Measurements from ENCODE around the gene GNAI1. TPM values are rescaled to one million over a fixed set of nuclear protein-coding genes. Genes with fewer than 3 reads are reported as not detected.

Gene GNAI1
- total and polyA plus RNA-seq, 3 experiments from 2014 or later: 0.39 to 3.8 (median 0.42) TPM

DNA sequence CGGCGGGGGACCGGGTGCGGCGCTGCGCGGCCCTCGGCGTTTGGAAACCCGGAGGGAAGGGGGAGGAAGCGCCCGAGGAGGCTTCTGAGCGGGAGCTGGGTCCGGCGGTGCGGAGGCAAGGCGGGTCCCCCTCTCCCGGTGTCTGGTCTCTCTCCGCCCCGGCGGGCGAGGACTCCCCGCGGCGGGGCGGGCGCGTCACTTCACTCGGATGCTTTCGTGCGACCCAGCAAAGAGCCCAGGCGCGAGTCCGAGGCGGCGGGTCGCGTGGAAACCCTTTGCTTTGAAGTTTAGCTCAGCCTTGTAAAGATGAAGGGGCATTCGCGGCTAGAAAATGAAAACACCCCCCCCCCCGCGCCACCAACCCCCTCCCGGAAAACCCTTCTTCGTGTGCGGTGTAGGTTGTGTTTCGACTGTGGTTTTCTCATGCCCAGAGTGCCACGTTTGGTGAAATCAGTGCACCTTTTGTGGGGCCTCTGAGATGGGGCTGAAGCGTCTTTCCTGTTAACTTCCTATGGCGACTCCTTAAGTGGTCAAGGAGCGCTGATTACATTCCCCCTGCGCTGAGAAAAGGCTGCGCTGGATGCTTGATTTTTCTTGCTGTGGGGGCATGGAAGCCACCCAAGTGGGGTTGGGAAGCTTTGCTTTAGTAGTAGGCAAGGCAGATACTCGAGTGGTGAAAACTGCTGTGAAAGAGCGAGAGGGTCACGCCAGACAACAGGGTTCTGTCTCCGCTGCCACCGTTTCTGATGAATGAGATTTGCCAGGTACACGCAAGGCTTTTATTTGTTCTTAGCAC, 876 bp downstream of the GNAI1 start:
- DNase-seq: peak in 2 of 5 donors; percentile 29 to 49
- H3K27me3 Mint-ChIP-seq: peaks cover 14 to 32% of the 10 kb centered on the region in 2 donors
- peaks cover 5 to 10% (median 5%) of the 10 kb centered on the region in 3 donors for H3K4me1 Mint-ChIP-seq
- H3K9me3 Mint-ChIP-seq: peaks cover 7 to 19% (median 14%) of the 10 kb centered on the region in 5 donors
- no peak overlapping the region for H3K27ac Mint-ChIP-seq
- H3K9me3 ChIP-seq (ENCODE audit: low read length): no peaks in the 10 kb centered on the region
- H3K27me3 ChIP-seq (ENCODE audit: insufficient read depth, low read length, poor library complexity, severe bottlenecking): peaks cover 3% of the 10 kb centered on the region
- H3K4me3 ChIP-seq (ENCODE audit: low read length): no peak overlapping the region
- ChIA-PET CTCF (no interaction called here), POLR2A (no interaction called here)
- no peaks in the 10 kb centered on the region for H3K36me3 Mint-ChIP-seq
- H3K27ac ChIP-seq (ENCODE audit: low read depth, low read length): no peak overlapping the region
- no peaks in the 10 kb centered on the region for H3K4me1 ChIP-seq (ENCODE audit: insufficient read depth, low read length)
- no peaks in the 10 kb centered on the region for H3K36me3 ChIP-seq (ENCODE audit: insufficient read depth, low read length)
- peak overlapping the region in 5 of 7 donors; percentile 27 to 68 (median 41) for H3K4me3 Mint-ChIP-seq

DNA sequence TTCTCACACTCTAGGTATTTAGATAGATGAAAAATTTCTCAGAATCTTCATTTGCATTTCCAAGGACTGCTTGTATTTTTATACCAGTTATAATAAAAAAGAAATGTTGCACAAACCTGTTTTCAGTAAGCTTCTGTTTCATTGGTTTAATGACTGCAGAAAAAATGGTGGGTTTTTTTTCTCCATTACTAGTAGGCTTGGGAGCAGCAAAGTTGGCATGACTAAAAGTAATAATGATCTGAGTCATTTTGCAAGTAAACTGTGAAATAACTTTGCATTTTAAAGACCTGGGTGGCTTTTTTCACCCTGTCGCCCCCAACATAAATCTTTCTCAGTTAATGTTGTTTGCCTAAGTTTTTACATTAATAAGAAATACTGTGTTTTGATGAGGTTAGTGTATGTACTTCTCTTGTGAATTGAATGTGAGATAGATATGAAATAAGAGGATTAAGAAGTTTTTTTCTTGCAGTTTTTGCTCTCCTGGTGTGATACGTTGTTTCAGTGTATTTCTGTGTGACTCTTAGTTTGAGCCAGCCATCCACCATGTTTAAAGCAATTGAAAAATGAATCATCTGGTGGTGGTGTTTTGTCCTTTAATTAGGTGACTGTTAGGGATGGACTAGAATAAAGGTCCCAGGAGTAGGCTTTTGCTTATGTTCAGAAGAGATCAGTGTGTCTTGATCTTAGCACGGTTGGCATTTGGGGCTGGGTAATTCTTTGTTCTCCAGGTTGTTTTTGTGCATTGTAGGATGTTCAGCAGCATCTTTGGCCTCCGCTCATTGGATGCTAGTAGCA, 1.8 kb downstream of the GNAI1 start:
- peak overlapping the region in 3 of 7 donors; percentile 25 to 68 (median 27) for H3K4me3 Mint-ChIP-seq
- H3K4me1 Mint-ChIP-seq: peaks cover 5 to 10% (median 5%) of the 10 kb centered on the region in 3 donors
- Histone ChIP-seq H3K4me1 (ENCODE audit: insufficient read depth, low read length) (no peaks in the 10 kb centered on the region), H3K4me3 (ENCODE audit: low read length) (no peak overlapping the region), H3K27ac (ENCODE audit: low read depth, low read length) (no peak overlapping the region), H3K36me3 (ENCODE audit: insufficient read depth, low read length) (no peaks in the 10 kb centered on the region), H3K27me3 (ENCODE audit: insufficient read depth, low read length, poor library complexity, severe bottlenecking) (peaks cover 3% of the 10 kb centered on the region), H3K9me3 (ENCODE audit: low read length) (no peaks in the 10 kb centered on the region)
- CTCF ChIA-PET: no interaction called here
- H3K9me3 Mint-ChIP-seq: peaks cover 7 to 19% (median 16%) of the 10 kb centered on the region in 5 donors
- H3K27me3 Mint-ChIP-seq: peaks cover 14 to 32% of the 10 kb centered on the region in 2 donors
- no peak overlapping the region for H3K27ac Mint-ChIP-seq
- peak in 1 of 5 donors; percentile 7 for DNase-seq
- no peaks in the 10 kb centered on the region for H3K36me3 Mint-ChIP-seq
- POLR2A ChIA-PET: no interaction called here

DNA sequence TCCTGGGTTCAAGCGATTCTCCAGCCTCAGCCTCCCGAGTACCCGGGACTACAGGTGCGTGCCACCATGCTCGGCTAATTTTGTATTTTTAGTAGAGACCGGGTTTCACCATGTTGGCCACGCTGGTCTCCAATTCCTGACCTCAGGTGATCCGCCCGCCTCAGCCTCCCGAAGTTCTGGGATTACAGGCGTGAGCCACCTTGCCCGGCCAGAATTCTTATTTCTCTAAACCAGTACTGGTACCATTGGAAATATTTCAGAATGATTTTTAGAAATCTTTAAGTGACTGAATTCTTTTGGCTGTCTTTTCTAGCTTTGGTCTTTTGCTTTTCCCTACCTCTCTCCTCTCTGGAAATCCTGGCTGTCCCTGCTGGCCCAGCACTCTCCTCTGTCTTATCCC, 2.8 kb downstream of the GNAI1 start:
- Histone ChIP-seq H3K4me1 (ENCODE audit: insufficient read depth, low read length) (no peaks in the 10 kb centered on the region), H3K4me3 (ENCODE audit: low read length) (no peak overlapping the region), H3K36me3 (ENCODE audit: insufficient read depth, low read length) (no peaks in the 10 kb centered on the region), H3K27me3 (ENCODE audit: insufficient read depth, low read length, poor library complexity, severe bottlenecking) (peaks cover 3% of the 10 kb centered on the region), H3K27ac (ENCODE audit: low read depth, low read length) (no peak overlapping the region), H3K9me3 (ENCODE audit: low read length) (no peaks in the 10 kb centered on the region)
- Mint-ChIP-seq H3K36me3 (no peaks in the 10 kb centered on the region), H3K27ac (no peak overlapping the region), H3K9me3 (peaks cover 7 to 21% (median 18%) of the 10 kb centered on the region in 5 donors), H3K27me3 (peaks cover 14 to 32% of the 10 kb centered on the region in 2 donors), H3K4me1 (peaks cover 5 to 10% (median 5%) of the 10 kb centered on the region in 3 donors), H3K4me3 (no peak overlapping the region)
- ChIA-PET CTCF (no interaction called here), POLR2A (no interaction called here)
- DNase-seq: no peak

DNA sequence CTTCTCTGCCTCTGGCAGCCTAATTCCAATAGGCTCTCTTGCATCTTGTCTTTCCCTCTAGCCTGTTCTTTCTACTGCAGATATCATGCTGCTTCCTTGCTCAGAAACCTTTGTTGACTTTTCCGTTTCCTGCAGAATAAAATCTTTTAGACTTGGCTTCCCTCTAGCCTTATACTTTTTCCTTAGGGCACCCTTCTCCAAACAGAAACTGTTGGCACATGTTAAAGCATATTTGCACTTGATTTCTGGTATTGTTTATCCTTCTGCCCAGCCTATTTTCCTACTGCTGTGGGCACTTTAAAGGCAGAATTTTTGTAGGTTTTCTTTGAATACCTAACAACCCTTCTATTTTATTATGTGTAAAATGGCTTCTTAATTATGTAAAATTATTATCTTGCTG, 4.6 kb downstream of the GNAI1 start:
- H3K27me3 Mint-ChIP-seq: peaks cover 12 to 21% of the 10 kb centered on the region in 2 donors
- H3K36me3 ChIP-seq (ENCODE audit: insufficient read depth, low read length): no peaks in the 10 kb centered on the region
- no peak overlapping the region for H3K27ac Mint-ChIP-seq
- H3K9me3 ChIP-seq (ENCODE audit: low read length): no peaks in the 10 kb centered on the region
- peaks cover 5 to 8% (median 5%) of the 10 kb centered on the region in 3 donors for H3K4me1 Mint-ChIP-seq
- no peak overlapping the region for H3K4me3 Mint-ChIP-seq
- ChIA-PET POLR2A (no interaction called here), CTCF (no interaction called here)
- no peak for DNase-seq
- no peaks in the 10 kb centered on the region for H3K4me1 ChIP-seq (ENCODE audit: insufficient read depth, low read length)
- H3K27me3 ChIP-seq (ENCODE audit: insufficient read depth, low read length, poor library complexity, severe bottlenecking): no peaks in the 10 kb centered on the region
- no peaks in the 10 kb centered on the region for H3K36me3 Mint-ChIP-seq
- no peak overlapping the region for H3K4me3 ChIP-seq (ENCODE audit: low read length)
- H3K9me3 Mint-ChIP-seq: peaks cover 7 to 28% (median 14%) of the 10 kb centered on the region in 5 donors
- no peak overlapping the region for H3K27ac ChIP-seq (ENCODE audit: low read depth, low read length)

DNA sequence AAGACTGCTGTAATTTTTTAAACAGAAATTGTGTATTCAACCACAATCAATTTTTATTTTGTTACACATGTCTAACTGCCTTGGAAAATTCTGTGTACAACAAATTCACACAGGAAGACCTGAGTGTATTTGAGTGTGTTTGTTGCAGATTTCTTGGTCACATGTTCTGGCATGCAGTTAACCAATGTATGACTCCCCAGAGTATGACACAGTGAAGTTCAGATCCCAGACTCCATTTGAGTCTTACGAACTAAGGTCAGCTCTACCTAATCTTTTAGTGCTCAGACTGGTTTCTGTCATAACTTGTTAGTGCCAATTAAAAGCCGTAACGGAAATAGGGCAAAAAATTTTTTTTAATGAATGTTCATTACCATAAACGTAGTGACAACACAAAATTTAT, 5.8 kb downstream of the GNAI1 start:
- H3K4me1 ChIP-seq (ENCODE audit: insufficient read depth, low read length): no peaks in the 10 kb centered on the region
- no peaks in the 10 kb centered on the region for H3K36me3 ChIP-seq (ENCODE audit: insufficient read depth, low read length)
- no peak overlapping the region for H3K4me3 ChIP-seq (ENCODE audit: low read length)
- Mint-ChIP-seq H3K36me3 (no peaks in the 10 kb centered on the region), H3K9me3 (peaks cover 7 to 34% (median 14%) of the 10 kb centered on the region in 5 donors), H3K4me1 (peaks cover 5 to 8% (median 5%) of the 10 kb centered on the region in 3 donors), H3K4me3 (no peak overlapping the region), H3K27ac (no peak overlapping the region), H3K27me3 (peaks cover 12 to 21% of the 10 kb centered on the region in 2 donors)
- H3K27me3 ChIP-seq (ENCODE audit: insufficient read depth, low read length, poor library complexity, severe bottlenecking): no peaks in the 10 kb centered on the region
- no peak overlapping the region for H3K27ac ChIP-seq (ENCODE audit: low read depth, low read length)
- DNase-seq: no peak
- no peaks in the 10 kb centered on the region for H3K9me3 ChIP-seq (ENCODE audit: low read length)
- ChIA-PET CTCF (no interaction called here), POLR2A (no interaction called here)

DNA sequence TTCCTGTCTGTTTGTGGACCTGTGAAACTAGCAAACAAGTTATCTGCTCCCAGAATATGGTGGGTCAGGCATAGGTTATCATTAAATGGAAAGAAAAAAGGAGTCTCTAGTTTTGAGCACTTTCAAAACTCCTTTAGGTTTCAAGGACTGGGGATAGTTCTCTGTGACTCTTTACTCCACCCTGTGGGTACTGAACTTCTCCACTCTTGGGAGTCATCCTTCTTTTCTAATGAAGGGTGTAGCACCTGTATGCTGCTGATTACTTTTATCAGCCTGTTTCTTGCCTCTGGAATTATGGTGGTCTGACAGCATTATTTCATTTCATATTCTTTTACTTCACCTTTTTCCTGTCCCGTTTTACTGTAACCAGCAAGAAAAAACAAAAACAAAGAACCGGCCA, 6.7 kb downstream of the GNAI1 start:
- no peaks in the 10 kb centered on the region for H3K9me3 ChIP-seq (ENCODE audit: low read length)
- H3K4me1 ChIP-seq (ENCODE audit: insufficient read depth, low read length): no peaks in the 10 kb centered on the region
- H3K9me3 Mint-ChIP-seq: peaks cover 0 to 38% (median 14%) of the 10 kb centered on the region in 5 donors
- no peaks in the 10 kb centered on the region for H3K36me3 Mint-ChIP-seq
- no peak overlapping the region for H3K4me3 ChIP-seq (ENCODE audit: low read length)
- H3K27me3 ChIP-seq (ENCODE audit: insufficient read depth, low read length, poor library complexity, severe bottlenecking): no peaks in the 10 kb centered on the region
- H3K36me3 ChIP-seq (ENCODE audit: insufficient read depth, low read length): no peaks in the 10 kb centered on the region
- H3K27ac ChIP-seq (ENCODE audit: low read depth, low read length): no peak overlapping the region
- no peak overlapping the region for H3K27ac Mint-ChIP-seq
- H3K4me1 Mint-ChIP-seq: peaks cover 0 to 5% (median 0%) of the 10 kb centered on the region in 3 donors
- POLR2A ChIA-PET: no interaction called here
- no peak for DNase-seq
- H3K4me3 Mint-ChIP-seq: no peak overlapping the region
- CTCF ChIA-PET: no interaction called here
- peaks cover 6 to 13% of the 10 kb centered on the region in 2 donors for H3K27me3 Mint-ChIP-seq

DNA sequence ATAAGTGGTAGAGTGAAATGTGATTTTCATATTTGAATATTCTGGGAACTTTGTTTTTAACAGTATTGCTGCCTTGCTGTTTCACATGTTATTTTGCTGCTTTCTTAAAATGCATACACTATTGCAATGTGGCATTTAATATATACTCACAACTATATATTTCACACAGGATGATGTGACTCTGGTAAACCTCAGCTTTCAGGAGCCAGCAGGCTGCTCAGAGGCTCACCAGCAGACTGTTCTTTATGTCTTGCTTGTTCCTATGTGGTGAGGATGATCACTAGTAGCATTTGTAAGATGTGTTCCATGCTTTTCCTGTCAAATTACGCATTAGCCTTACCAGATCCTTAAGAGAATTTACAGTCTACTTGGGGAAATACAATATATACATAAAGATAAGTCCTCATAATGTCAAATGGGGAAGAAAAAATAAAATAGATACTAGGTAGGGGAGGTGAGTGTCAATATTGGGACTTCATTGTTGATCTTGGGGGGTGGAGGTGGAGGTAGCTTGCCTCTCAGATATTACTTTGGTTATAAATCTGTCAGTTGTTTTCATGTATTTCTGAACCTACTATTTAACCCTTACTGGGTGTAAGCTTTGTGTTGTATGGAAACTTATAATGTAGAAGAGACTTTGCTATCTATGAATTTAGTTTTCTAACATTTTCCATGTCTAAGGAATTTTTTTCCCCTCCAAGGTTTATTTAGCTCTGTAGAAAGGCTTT, 8.4 kb downstream of the GNAI1 start:
- Mint-ChIP-seq H3K27ac (no peak overlapping the region), H3K36me3 (no peaks in the 10 kb centered on the region)
- POLR2A ChIA-PET: no interaction called here

More for the DNA sequence above, 8.4 kb downstream of the GNAI1 start:
- Histone ChIP-seq H3K36me3 (ENCODE audit: insufficient read depth, low read length) (no peaks in the 10 kb centered on the region), H3K4me1 (ENCODE audit: insufficient read depth, low read length) (no peaks in the 10 kb centered on the region), H3K9me3 (ENCODE audit: low read length) (no peaks in the 10 kb centered on the region), H3K27me3 (ENCODE audit: insufficient read depth, low read length, poor library complexity, severe bottlenecking) (no peaks in the 10 kb centered on the region), H3K4me3 (ENCODE audit: low read length) (no peak overlapping the region), H3K27ac (ENCODE audit: low read depth, low read length) (no peak overlapping the region)
- CTCF ChIA-PET: no interaction called here
- Mint-ChIP-seq H3K4me1 (no peaks in the 10 kb centered on the region), H3K27me3 (peaks cover 0 to 1% of the 10 kb centered on the region in 2 donors), H3K4me3 (no peak overlapping the region), H3K9me3 (peaks cover 0 to 29% (median 7%) of the 10 kb centered on the region in 5 donors)
- DNase-seq: no peak

All from CD8-positive, alpha-beta memory T cell (primary cell).